GM21619 (cell line): ENCODE results near the gene HSP90AB1.

Experiments
- ATAC-seq: cut with Tn5 transposase; IDR thresholded peaks from one replicate; pipeline ENCODE4 v1.9.1; 2021; ENCODE audit not compliant: unreplicated experiment

Gene HSP90AB1

GRCh38 chr6:44284867-44285266 lies 38.0 kb downstream of the HSP90AB1 start:
- ATAC-seq: no peak

GRCh38 chr6:44285552-44286284 lies 38.8 kb downstream of the HSP90AB1 start:
- ATAC-seq: no peak

- ATAC-seq: no peak
Observed at GRCh38 chr6:44286285-44286565, 39.3 kb downstream of the HSP90AB1 start.

GRCh38 chr6:44286747-44287146 lies 39.8 kb downstream of the HSP90AB1 start:
- no peak for ATAC-seq

- no peak for ATAC-seq
Observed at GRCh38 chr6:44289726-44290260, 42.9 kb downstream of the HSP90AB1 start.

GRCh38 chr6:44291841-44292240 lies 44.9 kb downstream of the HSP90AB1 start:
- no peak for ATAC-seq

- ATAC-seq: no peak
Observed at GRCh38 chr6:44292661-44293365, 45.9 kb downstream of the HSP90AB1 start.

- no peak for ATAC-seq
Observed at GRCh38 chr6:44294832-44295791, 48.2 kb downstream of the HSP90AB1 start.

- ATAC-seq: no peak
Observed at GRCh38 chr6:44297063-44298038, 50.5 kb downstream of the HSP90AB1 start.

GRCh38 chr6:44298055-44298803 lies 51.3 kb downstream of the HSP90AB1 start:
- no peak for ATAC-seq

GRCh38 chr6:44298864-44299263 lies 52.0 kb downstream of the HSP90AB1 start:
- ATAC-seq: no peak

GRCh38 chr6:44300292-44300823 lies 53.5 kb downstream of the HSP90AB1 start:
- ATAC-seq: no peak

- ATAC-seq: no peak
Observed at GRCh38 chr6:44301106-44301505, 54.2 kb downstream of the HSP90AB1 start.

GRCh38 chr6:44301782-44302564 lies 55.1 kb downstream of the HSP90AB1 start:
- no peak for ATAC-seq

GRCh38 chr6:44302856-44303255 lies 56.0 kb downstream of the HSP90AB1 start:
- ATAC-seq: no peak
